K562 (cell line): Measurements from ENCODE around the gene TARBP1. TPM values are rescaled to one million over a fixed set of nuclear protein-coding genes. Genes with fewer than 3 reads are reported as not detected.

Source experiments
- COPS2 ChIP-seq: fragments of 450-650 bp; conservative IDR thresholded peaks from 2 replicates; pipeline ENCODE4 v1.6.1; 2016; ENCODE audit warnings: mild to moderate bottlenecking, moderate library complexity
- CSDE1 ChIP-seq, 2 experiments: fragments of 450-650 bp; IDR thresholded peaks; 2 replicates each; pipeline ENCODE4 v1.6.1; 2016; ENCODE audit warnings: mild to moderate bottlenecking in 1 of 2
- DNMT1 ChIP-seq: fragments of 450-650 bp; IDR thresholded peaks from 2 replicates; pipeline ENCODE4 v1.6.1; 2016; ENCODE audit warnings: antibody characterized with exemption, mild to moderate bottlenecking
- FOXA3 ChIP-seq, 2 experiments: fragments of 450-650 bp in 1 of 2; sonication (generic) in 1 of 2; formaldehyde crosslinking; IDR thresholded peaks in 1 of 2; conservative IDR thresholded peaks in 1 of 2; 2 replicates each; pipeline versions ENCODE4 v1.4.0 to v1.8.0; 2020 to 2022; ENCODE audit warnings: mild to moderate bottlenecking in 2 of 2, missing genetic modification reagents in 1 of 2
- HDAC6 ChIP-seq: IDR thresholded peaks from 2 replicates; pipeline ENCODE4 v1.6.1; 2012; ENCODE audit warnings: low read depth, mild to moderate bottlenecking, control low read depth, inconsistent platforms, low read length, moderate library complexity
- MTA2 ChIP-seq: fragments of 450-650 bp; IDR thresholded peaks from 2 replicates; pipeline ENCODE4 v1.6.1; 2016; ENCODE audit warnings: low read depth
- POLR2B ChIP-seq: fragments of 450-650 bp; IDR thresholded peaks from 2 replicates; pipeline ENCODE4 v1.6.1; 2018; ENCODE audit warnings: low read depth; ENCODE audit not compliant: partially characterized antibody
- PYGO2 ChIP-seq: fragments of 450-650 bp; IDR thresholded peaks from 2 replicates; pipeline ENCODE4 v1.6.1; 2016; ENCODE audit warnings: mild to moderate bottlenecking, missing genetic modification characterization, moderate library complexity, missing compliant biosample characterization
- RAD51 ChIP-seq: fragments of 450-650 bp; IDR thresholded peaks from 2 replicates; pipeline ENCODE4 v1.7.1; 2016; ENCODE audit warnings: low read depth, mild to moderate bottlenecking, borderline replicate concordance
- SMAD4 ChIP-seq: fragments of 250-450 bp; sonication (Bioruptor Pico); conservative IDR thresholded peaks from 2 replicates; pipeline ENCODE4 v1.8.0; 2021; ENCODE audit warnings: inconsistent platforms, mild to moderate bottlenecking, moderate library complexity
- SRSF9 ChIP-seq: fragments of 200-400 bp; formaldehyde crosslinking; IDR thresholded peaks from 2 replicates; pipeline ENCODE4 v1.6.1; 2017; ENCODE audit warnings: low read depth, low read length, borderline replicate concordance
- STAT5B ChIP-seq: fragments of 250-450 bp; sonication (Bioruptor Pico); IDR thresholded peaks from 2 replicates; pipeline ENCODE4 v1.8.0; 2021; ENCODE audit warnings: mild to moderate bottlenecking, inconsistent platforms
- ZKSCAN3 ChIP-seq: fragments of 250-450 bp; sonication (Bioruptor Pico); IDR thresholded peaks from 2 replicates; pipeline ENCODE4 v1.4.0; 2020
- polyA plus RNA-seq, 8 experiments: library from polyadenylated mRNA; depleted of rRNA in 4 of 8; stranded (reverse) in 5 of 8; unstranded in 3 of 8; fragments of >200 nt; fragmentation: Nextera tagmentation in 2 of 8; fragmentation: Illumina TruSeq in 1 of 8; extraction: Ambion mirVana in 2 of 8; extraction: Trizol in 1 of 8; gene quantifications; 2 replicates each; pipeline versions ENCODE4 v1.2.1 to v1.2.3, GENCODE V29; 2011 to 2014; ENCODE audit warnings: inconsistent platforms in 1 of 8, missing spikeins in 1 of 8
- total RNA-seq, 7 experiments: library from RNA; depleted of rRNA in 6 of 7; stranded (reverse); fragments of >200 nt in 6 of 7; fragmentation: Illumina TruSeq in 2 of 7; extraction: Trizol in 2 of 7; gene quantifications; 2 replicates each; pipeline versions ENCODE4 v1.2.1 to v1.2.3, GENCODE V29; 2011 to 2021; ENCODE audit warnings: low replicate concordance in 1 of 7
- TF ChIP-seq, protein P1 (sequence below): fragments of 450-650 bp; IDR thresholded peaks from 2 replicates; pipeline ENCODE4 v1.6.1; 2016; ENCODE audit warnings: borderline replicate concordance
- TF ChIP-seq, protein P2 (sequence below): fragments of 250-450 bp; sonication (Bioruptor Pico); IDR thresholded peaks from 2 replicates; pipeline ENCODE4 v1.6.1; 2021; ENCODE audit warnings: mild to moderate bottlenecking
- TF ChIP-seq, protein P3 (sequence below): fragments of 450-650 bp; formaldehyde crosslinking; IDR thresholded peaks from 2 replicates; pipeline ENCODE4 v1.4.0; 2020; ENCODE audit warnings: mild to moderate bottlenecking, mixed read lengths
- TF ChIP-seq, protein P4 (sequence below), 2 experiments: fragments of 450-650 bp in 1 of 2; IDR thresholded peaks; 2 replicates each; pipeline ENCODE4 v1.6.1; 2011 to 2017; ENCODE audit warnings: low read depth in 2 of 2, antibody characterized with exemption in 1 of 2, borderline replicate concordance in 1 of 2, low read length in 1 of 2, mild to moderate bottlenecking in 1 of 2, mixed read lengths in 1 of 2; ENCODE audit not compliant: control insufficient read depth in 1 of 2
- TF ChIP-seq, protein P5 (sequence below): sonication (generic); formaldehyde crosslinking; IDR thresholded peaks from 2 replicates; pipeline ENCODE4 v1.8.0; 2022; ENCODE audit warnings: missing genetic modification reagents, mild to moderate bottlenecking, borderline replicate concordance

Gene TARBP1
- total and polyA plus RNA-seq, 9 of the 15 experiments (the other 6 are each of a cell fraction or from before 2014, with no cell fraction given): 8.8 to 48.0 (median 22.9) TPM

DNA sequence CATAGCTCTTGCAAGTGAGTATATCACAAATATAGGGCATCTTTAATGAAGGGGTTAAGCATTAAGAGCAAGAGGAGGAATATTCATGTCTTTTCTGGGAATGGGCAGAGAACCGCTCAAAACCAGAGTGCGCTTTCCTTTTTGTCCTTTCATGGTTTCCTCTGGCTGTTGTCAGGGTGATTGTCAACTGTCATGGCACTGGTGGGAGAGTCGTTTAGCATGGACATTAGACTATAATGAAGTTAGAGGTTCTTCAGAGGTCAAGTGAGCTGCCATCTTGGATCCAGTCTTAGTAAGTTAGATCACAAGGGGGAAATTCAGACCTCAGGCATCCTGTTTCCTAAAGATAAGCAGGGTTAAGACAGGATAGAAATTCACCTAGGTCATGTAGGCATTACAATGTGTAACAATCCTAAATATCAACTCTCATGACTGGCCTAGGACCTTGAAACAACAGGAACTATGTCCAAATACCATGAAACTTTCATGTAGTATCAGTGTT, 117.8 kb downstream of the TARBP1 start (continued):
- TF ChIP-seq, protein P1, sequence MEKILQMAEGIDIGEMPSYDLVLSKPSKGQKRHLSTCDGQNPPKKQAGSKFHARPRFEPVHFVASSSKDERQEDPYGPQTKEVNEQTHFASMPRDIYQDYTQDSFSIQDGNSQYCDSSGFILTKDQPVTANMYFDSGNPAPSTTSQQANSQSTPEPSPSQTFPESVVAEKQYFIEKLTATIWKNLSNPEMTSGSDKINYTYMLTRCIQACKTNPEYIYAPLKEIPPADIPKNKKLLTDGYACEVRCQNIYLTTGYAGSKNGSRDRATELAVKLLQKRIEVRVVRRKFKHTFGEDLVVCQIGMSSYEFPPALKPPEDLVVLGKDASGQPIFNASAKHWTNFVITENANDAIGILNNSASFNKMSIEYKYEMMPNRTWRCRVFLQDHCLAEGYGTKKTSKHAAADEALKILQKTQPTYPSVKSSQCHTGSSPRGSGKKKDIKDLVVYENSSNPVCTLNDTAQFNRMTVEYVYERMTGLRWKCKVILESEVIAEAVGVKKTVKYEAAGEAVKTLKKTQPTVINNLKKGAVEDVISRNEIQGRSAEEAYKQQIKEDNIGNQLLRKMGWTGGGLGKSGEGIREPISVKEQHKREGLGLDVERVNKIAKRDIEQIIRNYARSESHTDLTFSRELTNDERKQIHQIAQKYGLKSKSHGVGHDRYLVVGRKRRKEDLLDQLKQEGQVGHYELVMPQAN: no peak
- 0 out of 4 replicates have a peak, but pooled peaks of 1 of the 2 experiments have one; percentile 18 for TF ChIP-seq CSDE1 (IDR thresholded peaks at IDR 0.05)
- TF ChIP-seq, protein P2, sequence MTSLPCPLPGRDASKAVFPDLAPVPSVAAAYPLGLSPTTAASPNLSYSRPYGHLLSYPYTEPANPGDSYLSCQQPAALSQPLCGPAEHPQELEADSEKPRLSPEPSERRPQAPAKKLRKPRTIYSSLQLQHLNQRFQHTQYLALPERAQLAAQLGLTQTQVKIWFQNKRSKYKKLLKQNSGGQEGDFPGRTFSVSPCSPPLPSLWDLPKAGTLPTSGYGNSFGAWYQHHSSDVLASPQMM (CRISPR knock-in tag): no peak
- TF ChIP-seq MTA2: no peak; the same call in 1 of the 2 replicates
- TF ChIP-seq RAD51: no peak
- TF ChIP-seq, protein P3, sequence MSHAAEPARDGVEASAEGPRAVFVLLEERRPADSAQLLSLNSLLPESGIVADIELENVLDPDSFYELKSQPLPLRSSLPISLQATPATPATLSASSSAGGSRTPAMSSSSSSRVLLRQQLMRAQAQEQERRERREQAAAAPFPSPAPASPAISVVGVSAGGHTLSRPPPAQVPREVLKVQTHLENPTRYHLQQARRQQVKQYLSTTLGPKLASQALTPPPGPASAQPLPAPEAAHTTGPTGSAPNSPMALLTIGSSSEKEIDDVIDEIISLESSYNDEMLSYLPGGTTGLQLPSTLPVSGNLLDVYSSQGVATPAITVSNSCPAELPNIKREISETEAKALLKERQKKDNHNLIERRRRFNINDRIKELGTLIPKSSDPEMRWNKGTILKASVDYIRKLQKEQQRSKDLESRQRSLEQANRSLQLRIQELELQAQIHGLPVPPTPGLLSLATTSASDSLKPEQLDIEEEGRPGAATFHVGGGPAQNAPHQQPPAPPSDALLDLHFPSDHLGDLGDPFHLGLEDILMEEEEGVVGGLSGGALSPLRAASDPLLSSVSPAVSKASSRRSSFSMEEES (CRISPR knock-in tag): no peak; the same call in 1 of the 2 replicates
- TF ChIP-seq SMAD4: peak; percentile 88
- TF ChIP-seq HDAC6: no peak
- no peak for TF ChIP-seq COPS2
- no peak for TF ChIP-seq SRSF9
- no peak for TF ChIP-seq POLR2B
- TF ChIP-seq FOXA3 (CRISPR knock-in tag; conservative IDR thresholded peaks at IDR 0.05 in 1 of 2, IDR thresholded peaks at IDR 0.05 in 1 of 2): no peak
- TF ChIP-seq, protein P4, sequence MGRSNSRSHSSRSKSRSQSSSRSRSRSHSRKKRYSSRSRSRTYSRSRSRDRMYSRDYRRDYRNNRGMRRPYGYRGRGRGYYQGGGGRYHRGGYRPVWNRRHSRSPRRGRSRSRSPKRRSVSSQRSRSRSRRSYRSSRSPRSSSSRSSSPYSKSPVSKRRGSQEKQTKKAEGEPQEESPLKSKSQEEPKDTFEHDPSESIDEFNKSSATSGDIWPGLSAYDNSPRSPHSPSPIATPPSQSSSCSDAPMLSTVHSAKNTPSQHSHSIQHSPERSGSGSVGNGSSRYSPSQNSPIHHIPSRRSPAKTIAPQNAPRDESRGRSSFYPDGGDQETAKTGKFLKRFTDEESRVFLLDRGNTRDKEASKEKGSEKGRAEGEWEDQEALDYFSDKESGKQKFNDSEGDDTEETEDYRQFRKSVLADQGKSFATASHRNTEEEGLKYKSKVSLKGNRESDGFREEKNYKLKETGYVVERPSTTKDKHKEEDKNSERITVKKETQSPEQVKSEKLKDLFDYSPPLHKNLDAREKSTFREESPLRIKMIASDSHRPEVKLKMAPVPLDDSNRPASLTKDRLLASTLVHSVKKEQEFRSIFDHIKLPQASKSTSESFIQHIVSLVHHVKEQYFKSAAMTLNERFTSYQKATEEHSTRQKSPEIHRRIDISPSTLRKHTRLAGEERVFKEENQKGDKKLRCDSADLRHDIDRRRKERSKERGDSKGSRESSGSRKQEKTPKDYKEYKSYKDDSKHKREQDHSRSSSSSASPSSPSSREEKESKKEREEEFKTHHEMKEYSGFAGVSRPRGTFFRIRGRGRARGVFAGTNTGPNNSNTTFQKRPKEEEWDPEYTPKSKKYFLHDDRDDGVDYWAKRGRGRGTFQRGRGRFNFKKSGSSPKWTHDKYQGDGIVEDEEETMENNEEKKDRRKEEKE (IDR thresholded peaks at IDR 0.05; ENCODE audit: borderline replicate concordance in 1 of 2, control insufficient read depth in 1 of 2, low read depth in 2 of 2, low read length in 1 of 2): no peak
- TF ChIP-seq, protein P5, sequence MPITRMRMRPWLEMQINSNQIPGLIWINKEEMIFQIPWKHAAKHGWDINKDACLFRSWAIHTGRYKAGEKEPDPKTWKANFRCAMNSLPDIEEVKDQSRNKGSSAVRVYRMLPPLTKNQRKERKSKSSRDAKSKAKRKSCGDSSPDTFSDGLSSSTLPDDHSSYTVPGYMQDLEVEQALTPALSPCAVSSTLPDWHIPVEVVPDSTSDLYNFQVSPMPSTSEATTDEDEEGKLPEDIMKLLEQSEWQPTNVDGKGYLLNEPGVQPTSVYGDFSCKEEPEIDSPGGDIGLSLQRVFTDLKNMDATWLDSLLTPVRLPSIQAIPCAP: no peak
- TF ChIP-seq DNMT1: no peak
- peak; percentile 82 for TF ChIP-seq PYGO2 (tag)
- TF ChIP-seq ZKSCAN3: no peak
- TF ChIP-seq STAT5B (CRISPR knock-in tag): no peak
